Neural cell (in vitro differentiated cells): ENCODE data around the gene MTRF1. TPM values are rescaled to one million over a fixed set of nuclear protein-coding genes. Genes with fewer than 3 reads are reported as not detected.

Source experiments
- H2AFZ ChIP-seq: fragments of 200-600, 300-800 bp; sonication (generic), shearing (Covaris generic); 2 replicates; pipeline ENCODE4 v1.6.0; 2014; ENCODE audit warnings: low read depth, mild to moderate bottlenecking, antibody characterized with exemption, low read length, moderate library complexity
- H3F3A ChIP-seq: fragments of 200-600 bp; shearing (Covaris generic); 2 replicates; pipeline ENCODE4 v1.6.1; 2016; ENCODE audit warnings: mild to moderate bottlenecking, moderate library complexity, mixed read lengths, antibody characterized with exemption, low read length; ENCODE audit not compliant: insufficient read depth, poor library complexity, severe bottlenecking
- H3K27ac ChIP-seq: fragments of 200-600, 300-800 bp; sonication (generic), shearing (Covaris generic); 2 replicates; pipeline ENCODE4 v1.5.1; 2014; ENCODE audit warnings: mild to moderate bottlenecking, low read length, moderate library complexity
- H3K27me3 ChIP-seq: fragments of 300-800, 200-600 bp; sonication (generic), shearing (Covaris generic); 2 replicates; pipeline ENCODE4 v1.6.0; 2014; ENCODE audit warnings: mild to moderate bottlenecking, low read depth, low read length, moderate library complexity; ENCODE audit not compliant: insufficient read depth
- H3K36me3 ChIP-seq: fragments of 300-800, 200-600 bp; sonication (generic), shearing (Covaris generic); 2 replicates; pipeline ENCODE4 v1.5.1; 2014; ENCODE audit warnings: mild to moderate bottlenecking, antibody characterized with exemption, low read length, moderate library complexity; ENCODE audit not compliant: insufficient read depth
- H3K4me2 ChIP-seq: fragments of 300-800, 200-600 bp; sonication (generic), shearing (Covaris generic); 2 replicates; pipeline ENCODE4 v1.6.0; 2014; ENCODE audit warnings: mild to moderate bottlenecking, low read length
- H3K4me3 ChIP-seq: fragments of 300-800, 200-600 bp; sonication (generic), shearing (Covaris generic); 2 replicates; pipeline ENCODE4 v1.5.1; 2014; ENCODE audit warnings: mild to moderate bottlenecking, low read length, moderate library complexity
- H3K79me2 ChIP-seq: fragments of 200-600 bp; shearing (Covaris generic); replicated peaks from 2 replicates; pipeline ENCODE4 v1.6.0; 2014; ENCODE audit warnings: mild to moderate bottlenecking, low read length, moderate library complexity; ENCODE audit not compliant: insufficient read depth
- H3K9ac ChIP-seq: fragments of 300-800, 200-600 bp; sonication (generic), shearing (Covaris generic); 2 replicates; pipeline ENCODE4 v1.6.1; 2016; ENCODE audit warnings: mild to moderate bottlenecking, low read length, mixed read lengths
- H3K9me2 ChIP-seq: fragments of 200-600 bp; shearing (Covaris generic); 2 replicates; pipeline ENCODE4 v1.6.1; 2016; ENCODE audit warnings: mild to moderate bottlenecking, low read length, mixed read lengths; ENCODE audit not compliant: insufficient read depth
- H3K9me3 ChIP-seq: fragments of 200-600, 300-800 bp; sonication (generic), shearing (Covaris generic); 2 replicates; pipeline ENCODE4 v1.6.1; 2016; ENCODE audit warnings: mild to moderate bottlenecking, mixed run types, low read length, moderate library complexity, mixed read lengths
- H4K20me1 ChIP-seq: fragments of 200-600 bp; shearing (Covaris generic); 2 replicates; pipeline ENCODE4 v1.6.1; 2016; ENCODE audit warnings: mild to moderate bottlenecking, mixed run types; ENCODE audit not compliant: insufficient read depth
- CTCF ChIP-seq: fragments of 450-650 bp; IDR thresholded peaks from 2 replicates; pipeline ENCODE4 v1.5.1; 2014; ENCODE audit warnings: antibody characterized with exemption, mild to moderate bottlenecking, moderate library complexity; ENCODE audit not compliant: poor library complexity, severe bottlenecking
- EP300 ChIP-seq: fragments of 450-650 bp; conservative IDR thresholded peaks from 2 replicates; pipeline ENCODE4 v1.6.1; 2014; ENCODE audit warnings: antibody characterized with exemption, mild to moderate bottlenecking, moderate library complexity; ENCODE audit not compliant: poor library complexity, severe bottlenecking
- EZH2 ChIP-seq: fragments of 200-600, 300-800 bp; shearing (Covaris generic), sonication (generic); IDR thresholded peaks from 2 replicates; pipeline ENCODE4 v1.6.1; 2014; ENCODE audit warnings: antibody characterized with exemption, low read length, borderline replicate concordance, mild to moderate bottlenecking; ENCODE audit not compliant: insufficient read depth, poor library complexity, severe bottlenecking
- MXI1 ChIP-seq: fragments of 450-650 bp; conservative IDR thresholded peaks from 2 replicates; pipeline ENCODE4 v1.6.1; 2014; ENCODE audit warnings: antibody characterized with exemption, mild to moderate bottlenecking; ENCODE audit not compliant: poor library complexity, severe bottlenecking
- POLR2AphosphoS5 ChIP-seq: IDR thresholded peaks from 2 replicates; pipeline ENCODE4 v1.6.1; 2012
- RAD21 ChIP-seq: fragments of 450-650 bp; conservative IDR thresholded peaks from 2 replicates; pipeline ENCODE4 v1.6.1; 2014; ENCODE audit warnings: antibody characterized with exemption, mild to moderate bottlenecking, moderate library complexity
- REST ChIP-seq: IDR thresholded peaks from 2 replicates; pipeline ENCODE4 v1.6.1; 2012; ENCODE audit warnings: borderline replicate concordance
- SMC3 ChIP-seq: fragments of 450-650 bp; conservative IDR thresholded peaks from 2 replicates; pipeline ENCODE4 v1.6.1; 2014; ENCODE audit warnings: antibody characterized with exemption, mild to moderate bottlenecking, moderate library complexity; ENCODE audit not compliant: poor library complexity
- TAF1 ChIP-seq: IDR thresholded peaks from 2 replicates; pipeline ENCODE4 v1.6.1; 2012; ENCODE audit warnings: low read depth
- polyA plus RNA-seq: library from polyadenylated mRNA; depleted of rRNA; stranded (reverse); fragments of >200 nt; gene quantifications from 2 replicates; pipeline ENCODE4 v1.2.3, GENCODE V29; 2014

MTRF1 gene
- polyA plus RNA-seq, 1 donor from 2014 or later, result 15.7 TPM

GRCh38 chr13:41312176-41312500 is 48.8 kb upstream of the MTRF1 start:
- peaks cover 54% of the 10 kb centered on the region for H3K79me2 ChIP-seq
- peak overlapping the region; percentile 83 for H3K27ac ChIP-seq
- H3K9ac ChIP-seq, result peak overlapping the region; percentile 93

GRCh38 chr13:41311406-41312175 is 48.2 kb upstream of the MTRF1 start:
- peak overlapping the region; percentile 94 for H3K4me2 ChIP-seq
- no peaks in the 10 kb centered on the region for H3K27me3 ChIP-seq
- peak overlapping the region; percentile 93 for H3K9ac ChIP-seq
- H3K27ac ChIP-seq, result peak overlapping the region; percentile 83
- peak overlapping the region; percentile 92 for H2AFZ ChIP-seq
- no peaks in the 10 kb centered on the region for H3K36me3 ChIP-seq
- TF ChIP-seq TAF1 (no peak), RAD21 (no peak), SMC3 (no peak), MXI1 (peak; percentile 59), EP300 (no peak), POLR2AphosphoS5 (no peak)
- H4K20me1 ChIP-seq, result peaks cover 5% of the 10 kb centered on the region
- H3K4me3 ChIP-seq, result peak overlapping the region; percentile 95
- H3K9me3 ChIP-seq, result no peaks in the 10 kb centered on the region
- H3K79me2 ChIP-seq, result peaks cover 49% of the 10 kb centered on the region
- no peaks in the 10 kb centered on the region for H3K9me2 ChIP-seq
- no peaks in the 10 kb centered on the region for H3F3A ChIP-seq

More at GRCh38 chr13:41312176-41312500, 48.8 kb upstream of the MTRF1 start:
- Histone ChIP-seq H3F3A (no peaks in the 10 kb centered on the region), H3K9me3 (no peaks in the 10 kb centered on the region), H2AFZ (no peak overlapping the region), H4K20me1 (peaks cover 5% of the 10 kb centered on the region), H3K4me3 (peak overlapping the region; percentile 95), H3K36me3 (no peaks in the 10 kb centered on the region), H3K4me2 (peak overlapping the region; percentile 94), H3K27me3 (no peaks in the 10 kb centered on the region), H3K9me2 (no peaks in the 10 kb centered on the region)
- TF ChIP-seq MXI1 (peak; percentile 58), EZH2 (no peak)

GRCh38 chr13:41310963-41311405 is 47.6 kb upstream of the MTRF1 start, which contains the start of gene NAA16:
Gene NAA16 (plus strand): TSS chr13:41311267. CDS start chr13:41311529, 262 bp downstream.
- peaks cover 5% of the 10 kb centered on the region for H4K20me1 ChIP-seq
- H3K27me3 ChIP-seq, result no peaks in the 10 kb centered on the region
- peak within 1 kb of the TSS; percentile 93 for H3K9ac ChIP-seq
- no peaks in the 10 kb centered on the region for H3K36me3 ChIP-seq
- H3F3A ChIP-seq, result no peaks in the 10 kb centered on the region
- H3K4me3 ChIP-seq, result peak within 1 kb of the TSS; percentile 95
- H3K9me2 ChIP-seq, result no peaks in the 10 kb centered on the region
- H3K79me2 ChIP-seq, result peaks cover 44% of the 10 kb centered on the region
- H2AFZ ChIP-seq, result peak within 1 kb of the TSS; percentile 92
- TF ChIP-seq REST (peak; percentile 58), EP300 (no peak), EZH2 (no peak), RAD21 (peak; percentile 9), MXI1 (peak; percentile 79), CTCF (no peak), POLR2AphosphoS5 (peak; percentile 91), TAF1 (peak; percentile 45), SMC3 (peak; percentile 14)
- H3K27ac ChIP-seq, result peak within 1 kb of the TSS; percentile 83
- H3K4me2 ChIP-seq, result peak within 1 kb of the TSS; percentile 94
- H3K9me3 ChIP-seq, result no peaks in the 10 kb centered on the region
